Daoy (cell line): ENCODE measurements around the gene BRAT1. TPM values are rescaled to one million over a fixed set of nuclear protein-coding genes. Genes with fewer than 3 reads are reported as not detected.
A peak's percentile ranks its signal among the peaks of the same experiment; 100 is the strongest.

Experiments used
- DNase-seq: peaks from one replicate; pipeline ENCODE4 v3.0.0-alpha.2; 2015; ENCODE audit warnings: low read depth
- total RNA-seq: library from RNA; depleted of rRNA; stranded (reverse); fragments of >200 nt; shearing (Covaris generic); gene quantifications from 2 replicates; pipeline ENCODE4 v1.2.3, GENCODE V29; 2014

The BRAT1 gene
- total RNA-seq, 1 experiment from 2014 or later: 42.6 TPM

- no peak for DNase-seq
These were observed 30.1 kb upstream of the BRAT1 start for GRCh38 chr7:2585446-2585845.

- DNase-seq: no peak
These were observed 28.7 kb upstream of the BRAT1 start for GRCh38 chr7:2583798-2584580.

GRCh38 chr7:2582006-2582735, 26.8 kb upstream of the BRAT1 start:
- no peak for DNase-seq

GRCh38 chr7:2580636-2581035, 25.3 kb upstream of the BRAT1 start:
- DNase-seq: no peak

- no peak for DNase-seq
These were observed 22.8 kb upstream of the BRAT1 start for GRCh38 chr7:2577914-2578680.

DNA sequence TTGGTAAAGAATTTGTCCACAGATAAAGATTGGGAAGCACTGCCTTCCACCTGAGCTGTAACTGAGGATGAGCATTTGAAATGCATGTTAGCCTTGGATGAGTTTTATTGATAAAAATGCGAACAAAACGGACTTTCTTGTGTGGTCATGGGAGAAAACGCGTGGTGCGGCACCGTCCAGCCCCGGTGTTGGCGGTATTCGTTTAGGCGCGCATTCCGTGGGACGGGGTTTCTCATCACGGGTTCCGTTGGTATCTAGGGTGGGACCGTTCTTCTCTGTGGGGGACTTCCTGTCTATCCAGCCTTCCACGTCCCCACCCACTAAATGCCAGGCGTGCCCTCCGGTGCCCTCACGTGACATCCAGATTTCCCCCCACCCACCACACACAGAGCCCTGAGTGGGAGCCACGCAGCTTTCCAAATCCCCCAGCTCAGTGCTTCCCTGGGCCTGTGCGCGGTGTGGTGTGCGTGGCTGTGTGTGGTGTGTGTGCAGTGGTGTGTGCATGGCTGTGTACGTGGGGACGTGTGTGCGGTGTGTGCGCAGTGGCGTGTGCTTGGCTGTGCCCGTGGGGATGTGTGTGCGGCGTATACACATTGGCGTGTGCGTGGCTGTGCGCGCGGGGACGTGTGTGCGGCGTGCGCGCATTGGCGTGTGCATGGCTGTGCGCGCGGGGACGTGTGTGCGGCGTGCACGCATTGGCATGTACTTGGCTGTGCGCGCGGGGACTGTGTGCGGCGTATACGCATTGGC, 21.6 kb upstream of the BRAT1 start:
- DNase-seq: no peak

- DNase-seq: no peak
These were observed 20.5 kb upstream of the BRAT1 start for GRCh38 chr7:2575733-2576340.

DNA sequence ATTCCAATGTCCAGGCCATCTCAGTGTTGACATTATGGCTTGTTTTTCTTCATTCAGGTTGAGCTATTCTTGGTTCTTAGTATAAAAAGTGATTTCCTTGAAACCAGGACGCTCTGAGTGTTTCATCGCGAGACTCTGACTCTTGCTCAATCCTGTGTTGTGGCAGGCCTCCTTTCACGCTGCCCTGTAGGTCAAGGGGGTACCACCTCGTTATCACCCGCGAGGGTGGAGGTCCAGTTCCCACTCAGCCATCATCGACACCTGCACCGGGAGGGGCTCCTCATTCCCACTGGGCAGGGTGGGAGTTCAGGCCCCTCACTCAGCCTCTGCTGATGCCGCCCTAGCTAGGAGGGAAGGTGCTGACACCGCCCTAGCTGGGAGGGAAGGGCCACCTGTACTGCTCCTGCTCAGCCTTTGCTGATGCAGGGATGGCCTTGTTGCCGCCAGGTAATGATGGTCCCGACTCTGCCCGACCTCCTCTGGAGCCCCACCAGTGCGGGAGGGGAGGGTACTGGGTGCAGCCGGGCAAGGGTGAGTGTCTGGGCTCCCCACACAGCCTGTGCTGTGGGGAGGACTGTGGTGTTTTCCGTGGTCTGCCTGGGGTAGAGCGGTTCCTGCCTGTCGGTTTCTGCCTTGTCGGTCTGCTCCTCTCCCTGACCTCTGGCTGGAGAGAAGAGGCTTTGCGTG, 19.9 kb upstream of the BRAT1 start:
- no peak for DNase-seq

DNA sequence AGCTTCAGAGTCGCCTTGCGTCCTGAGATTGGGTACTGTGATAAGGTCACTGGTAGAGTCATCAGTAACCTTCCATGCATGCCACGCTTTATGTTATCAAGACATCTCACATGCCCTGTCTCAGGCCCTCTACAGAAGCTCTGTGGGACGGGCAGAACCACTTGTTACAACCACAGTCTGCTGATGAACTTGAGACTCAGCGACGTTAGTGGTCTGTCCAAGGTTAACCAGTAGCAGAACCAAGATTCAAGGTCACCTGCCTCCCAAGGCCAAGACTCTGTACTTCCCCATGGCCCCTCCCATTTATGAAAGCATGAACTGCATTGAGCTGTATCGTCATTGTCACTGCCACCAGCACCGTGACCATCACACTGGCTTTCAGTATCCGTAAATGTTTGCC, 18.4 kb upstream of the BRAT1 start:
- DNase-seq: no peak

DNA sequence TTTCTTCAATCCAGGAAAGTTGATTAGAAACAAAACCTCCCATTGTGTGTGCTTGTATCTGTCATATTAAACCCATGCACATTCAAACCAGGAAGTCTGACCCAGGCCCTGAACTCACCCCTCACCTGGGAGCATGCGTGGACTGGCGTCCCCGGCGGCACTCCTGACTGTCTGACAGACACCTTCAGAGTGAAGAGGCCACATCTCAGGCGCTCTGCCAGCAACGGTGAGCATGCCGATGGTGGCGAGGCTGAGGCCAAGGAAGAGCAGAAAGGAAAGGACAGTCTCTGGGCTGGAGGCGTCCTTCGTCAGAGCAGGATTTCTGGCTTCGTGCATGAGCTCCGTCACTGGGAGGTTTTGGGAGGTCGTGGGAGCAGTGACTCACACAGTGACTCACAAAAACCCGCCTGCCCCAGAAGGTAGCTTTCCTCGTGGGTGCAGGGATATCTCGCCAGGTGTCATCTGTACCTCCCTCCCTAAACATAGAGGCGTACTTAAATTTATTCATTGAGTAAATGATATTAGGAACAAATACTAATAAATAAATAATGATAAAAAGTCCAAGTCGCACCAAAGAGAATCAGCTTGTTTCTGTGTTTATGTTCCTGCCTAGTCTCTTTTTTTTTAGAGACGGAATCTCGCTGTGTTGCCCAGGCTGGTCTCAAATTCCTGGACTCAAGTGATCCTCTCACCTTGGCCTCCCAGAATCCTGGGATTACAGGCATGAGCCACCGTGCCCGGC, 16.9 kb upstream of the BRAT1 start:
- peak; percentile 85 for DNase-seq

DNA sequence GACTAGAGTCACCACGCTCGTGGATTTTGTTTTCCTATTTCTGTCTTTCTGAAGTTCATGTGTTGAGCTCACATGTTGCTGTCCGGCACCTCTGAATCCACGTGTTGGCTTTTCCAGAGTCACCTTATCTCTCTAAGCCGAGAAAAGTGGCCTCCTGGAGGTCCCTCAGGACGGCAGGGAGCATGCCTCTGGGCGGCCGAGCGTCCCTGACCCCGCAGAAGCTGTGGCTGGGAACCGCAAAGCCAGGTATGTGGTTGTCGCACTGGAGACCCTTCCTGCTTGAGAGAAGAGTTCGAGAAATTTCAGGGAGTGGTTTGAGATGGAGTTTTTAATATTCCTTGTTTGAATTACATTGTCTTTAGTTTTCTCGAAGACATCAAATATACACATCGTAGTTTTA, 16.1 kb upstream of the BRAT1 start:
- no peak for DNase-seq

GRCh38 chr7:2570021-2570420, 14.7 kb upstream of the BRAT1 start:
- DNase-seq: no peak

GRCh38 chr7:2569421-2569820, 14.1 kb upstream of the BRAT1 start:
- no peak for DNase-seq

DNA sequence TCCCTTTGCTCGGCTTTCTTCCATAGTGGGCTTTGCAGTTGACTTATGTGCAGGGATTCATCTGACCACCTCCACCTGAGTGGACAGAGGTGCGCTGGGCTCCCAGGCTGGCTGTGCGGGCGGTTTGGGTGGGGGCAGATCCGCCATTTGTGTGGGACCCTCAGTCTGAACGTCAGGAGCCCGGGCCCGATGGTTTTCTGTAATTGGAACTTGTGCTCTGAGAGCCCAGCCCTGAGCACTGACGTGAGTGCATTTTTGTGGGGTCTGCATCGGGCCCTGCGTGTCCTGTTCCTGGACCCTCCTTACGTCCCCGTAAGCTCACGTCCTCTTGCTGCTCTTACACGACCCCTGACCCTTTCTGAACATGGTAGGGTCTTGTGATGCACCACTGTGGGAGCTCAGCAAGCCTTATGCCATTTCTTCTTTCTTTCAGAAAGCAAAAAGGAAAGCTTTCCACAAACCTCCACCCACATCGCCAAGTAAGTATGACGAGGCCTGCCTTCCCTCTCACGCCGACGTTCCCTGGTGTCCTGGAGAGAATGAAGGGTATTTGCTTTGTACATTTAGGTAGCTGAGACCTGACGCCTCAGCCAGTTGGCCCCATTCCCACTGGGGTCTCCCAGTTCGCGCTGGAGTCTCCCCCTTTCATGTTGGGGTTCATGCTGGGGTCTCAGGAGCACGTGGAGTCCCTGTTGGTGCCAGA, 13.3 kb upstream of the BRAT1 start:
- no peak for DNase-seq

GRCh38 chr7:2567679-2568278, 12.5 kb upstream of the BRAT1 start:
- DNase-seq: no peak

GRCh38 chr7:2566890-2567678, 11.8 kb upstream of the BRAT1 start:
- no peak for DNase-seq

DNA sequence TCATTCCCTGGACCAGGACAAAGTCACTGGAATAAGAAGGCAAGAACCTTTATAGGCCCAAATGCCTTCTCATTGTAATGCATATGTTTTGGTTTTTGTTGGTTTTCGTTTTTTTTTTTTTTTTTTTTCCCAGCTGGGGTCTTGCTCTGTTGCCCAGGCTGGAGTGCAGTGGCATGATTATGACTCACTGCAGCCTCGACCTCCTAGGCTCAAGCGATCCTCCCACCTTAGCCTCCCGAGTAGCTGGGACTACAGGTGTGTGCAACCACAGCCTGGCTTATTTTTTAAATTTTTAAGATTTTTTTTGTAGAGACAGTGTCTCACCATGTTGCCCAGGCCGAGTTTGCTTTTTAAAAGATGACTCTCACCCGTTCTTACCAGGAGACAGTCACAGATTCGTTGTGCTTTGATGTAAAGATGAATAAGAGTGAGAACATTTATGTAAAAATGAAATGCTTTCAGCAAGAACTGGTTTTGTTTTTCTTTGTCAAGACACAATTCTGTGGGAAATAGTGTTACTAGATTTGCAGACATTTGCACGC, 11.1 kb upstream of the BRAT1 start:
- no peak for DNase-seq

GRCh38 chr7:2564970-2565540, 9.7 kb upstream of the BRAT1 start:
- no peak for DNase-seq
